WTC11 (cell line): ENCODE data around the gene IP6K3.

Source experiments
- ATF1 ChIP-seq: sonication (generic); formaldehyde crosslinking; IDR thresholded peaks from 2 replicates; pipeline ENCODE4 v1.8.1; 2023; ENCODE audit warnings: mild to moderate bottlenecking, moderate library complexity, missing genetic modification reagents
- ATF2 ChIP-seq: sonication (generic); formaldehyde crosslinking; IDR thresholded peaks from 2 replicates; pipeline ENCODE4 v1.8.1; 2022; ENCODE audit warnings: low read depth, missing genetic modification reagents, borderline replicate concordance
- ATF3 ChIP-seq: sonication (generic); formaldehyde crosslinking; conservative IDR thresholded peaks from 2 replicates; pipeline ENCODE4 v1.8.1; 2022; ENCODE audit warnings: mild to moderate bottlenecking, missing genetic modification reagents
- EMX1 ChIP-seq: fragments of 250-450 bp; sonication (Bioruptor Pico); IDR thresholded peaks from 2 replicates; pipeline ENCODE4 v1.8.0; 2021; ENCODE audit warnings: mild to moderate bottlenecking
- FOXJ3 ChIP-seq: sonication (generic); formaldehyde crosslinking; IDR thresholded peaks from 2 replicates; pipeline ENCODE4 v1.9.0; 2021; ENCODE audit warnings: missing genetic modification reagents, mild to moderate bottlenecking, borderline replicate concordance
- JUN ChIP-seq: sonication (generic); formaldehyde crosslinking; IDR thresholded peaks from 2 replicates; pipeline ENCODE4 v1.8.0; 2023; ENCODE audit warnings: mild to moderate bottlenecking, missing genetic modification reagents
- NR1H2 ChIP-seq: sonication (generic); formaldehyde crosslinking; IDR thresholded peaks from 2 replicates; pipeline ENCODE4 v1.9.0; 2021; ENCODE audit warnings: mild to moderate bottlenecking, moderate library complexity, missing genetic modification reagents
- TEAD1 ChIP-seq: sonication (generic); formaldehyde crosslinking; IDR thresholded peaks from 2 replicates; pipeline ENCODE4 v1.8.0; 2022; ENCODE audit warnings: mild to moderate bottlenecking, missing genetic modification reagents
- TP53 ChIP-seq: sonication (generic); formaldehyde crosslinking; IDR thresholded peaks from 2 replicates; pipeline ENCODE4 v1.8.1; 2023; ENCODE audit warnings: mild to moderate bottlenecking, missing genetic modification reagents
- USF2 ChIP-seq: sonication (generic); formaldehyde crosslinking; IDR thresholded peaks from 2 replicates; pipeline ENCODE4 v1.8.1; 2023; ENCODE audit warnings: mild to moderate bottlenecking, missing genetic modification reagents, moderate library complexity
- ZNF317 ChIP-seq: sonication (generic); formaldehyde crosslinking; IDR thresholded peaks from 2 replicates; pipeline ENCODE4 v1.8.1; 2023; ENCODE audit warnings: low read depth, mild to moderate bottlenecking, moderate library complexity, missing genetic modification reagents, borderline replicate concordance
- ZNF416 ChIP-seq: fragments of 250-450 bp; sonication (Bioruptor Pico); IDR thresholded peaks from 2 replicates; pipeline ENCODE4 v1.9.0; 2021; ENCODE audit warnings: mild to moderate bottlenecking, inconsistent platforms
- TF ChIP-seq, protein P1 (sequence below): fragments of 200-600 bp; IDR thresholded peaks from 2 replicates; pipeline ENCODE4 v1.8.0; 2022; ENCODE audit warnings: antibody characterized with exemption
- TF ChIP-seq, protein P2 (sequence below): sonication (generic); formaldehyde crosslinking; IDR thresholded peaks from 2 replicates; pipeline ENCODE4 v1.8.1; 2023; ENCODE audit warnings: mild to moderate bottlenecking, missing genetic modification reagents

DNA sequence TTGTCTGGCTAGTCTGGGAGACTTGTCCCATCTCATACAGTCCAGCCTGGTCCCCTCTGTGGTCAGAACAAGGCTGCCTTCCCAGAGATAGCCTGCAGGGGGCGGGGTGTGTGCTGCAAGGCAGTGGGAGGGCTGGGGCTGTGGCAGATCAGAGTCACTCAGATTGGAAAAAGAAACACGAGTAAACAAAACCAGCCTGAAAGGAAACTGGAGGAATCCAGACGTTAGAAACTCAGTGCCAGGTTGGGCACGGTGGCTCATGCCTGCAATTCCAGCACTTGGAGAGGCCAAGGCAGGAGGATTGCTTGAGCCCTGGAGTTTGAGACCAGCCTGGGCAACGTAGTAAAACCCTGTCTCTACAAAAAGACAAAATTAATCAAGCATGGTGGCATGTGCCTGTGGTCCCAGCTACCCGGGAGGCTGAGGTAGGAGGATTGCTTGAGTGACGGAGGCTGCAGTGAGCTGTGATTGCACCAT lies 22.0 kb upstream of the IP6K3 start:
- TF ChIP-seq TP53 (CRISPR knock-in tag) (no peak), NR1H2 (no peak), ZNF317 (CRISPR knock-in tag) (no peak), ATF2 (no peak), EMX1 (no peak), ZNF416 (CRISPR knock-in tag) (no peak), TEAD1 (CRISPR knock-in tag) (no peak), ATF3 (CRISPR knock-in tag) (no peak), ATF1 (CRISPR knock-in tag) (no peak), USF2 (no peak), FOXJ3 (CRISPR knock-in tag) (no peak), JUN (CRISPR knock-in tag) (no peak)
- TF ChIP-seq, protein P1, sequence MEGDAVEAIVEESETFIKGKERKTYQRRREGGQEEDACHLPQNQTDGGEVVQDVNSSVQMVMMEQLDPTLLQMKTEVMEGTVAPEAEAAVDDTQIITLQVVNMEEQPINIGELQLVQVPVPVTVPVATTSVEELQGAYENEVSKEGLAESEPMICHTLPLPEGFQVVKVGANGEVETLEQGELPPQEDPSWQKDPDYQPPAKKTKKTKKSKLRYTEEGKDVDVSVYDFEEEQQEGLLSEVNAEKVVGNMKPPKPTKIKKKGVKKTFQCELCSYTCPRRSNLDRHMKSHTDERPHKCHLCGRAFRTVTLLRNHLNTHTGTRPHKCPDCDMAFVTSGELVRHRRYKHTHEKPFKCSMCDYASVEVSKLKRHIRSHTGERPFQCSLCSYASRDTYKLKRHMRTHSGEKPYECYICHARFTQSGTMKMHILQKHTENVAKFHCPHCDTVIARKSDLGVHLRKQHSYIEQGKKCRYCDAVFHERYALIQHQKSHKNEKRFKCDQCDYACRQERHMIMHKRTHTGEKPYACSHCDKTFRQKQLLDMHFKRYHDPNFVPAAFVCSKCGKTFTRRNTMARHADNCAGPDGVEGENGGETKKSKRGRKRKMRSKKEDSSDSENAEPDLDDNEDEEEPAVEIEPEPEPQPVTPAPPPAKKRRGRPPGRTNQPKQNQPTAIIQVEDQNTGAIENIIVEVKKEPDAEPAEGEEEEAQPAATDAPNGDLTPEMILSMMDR: peak; percentile 92
- TF ChIP-seq, protein P2, sequence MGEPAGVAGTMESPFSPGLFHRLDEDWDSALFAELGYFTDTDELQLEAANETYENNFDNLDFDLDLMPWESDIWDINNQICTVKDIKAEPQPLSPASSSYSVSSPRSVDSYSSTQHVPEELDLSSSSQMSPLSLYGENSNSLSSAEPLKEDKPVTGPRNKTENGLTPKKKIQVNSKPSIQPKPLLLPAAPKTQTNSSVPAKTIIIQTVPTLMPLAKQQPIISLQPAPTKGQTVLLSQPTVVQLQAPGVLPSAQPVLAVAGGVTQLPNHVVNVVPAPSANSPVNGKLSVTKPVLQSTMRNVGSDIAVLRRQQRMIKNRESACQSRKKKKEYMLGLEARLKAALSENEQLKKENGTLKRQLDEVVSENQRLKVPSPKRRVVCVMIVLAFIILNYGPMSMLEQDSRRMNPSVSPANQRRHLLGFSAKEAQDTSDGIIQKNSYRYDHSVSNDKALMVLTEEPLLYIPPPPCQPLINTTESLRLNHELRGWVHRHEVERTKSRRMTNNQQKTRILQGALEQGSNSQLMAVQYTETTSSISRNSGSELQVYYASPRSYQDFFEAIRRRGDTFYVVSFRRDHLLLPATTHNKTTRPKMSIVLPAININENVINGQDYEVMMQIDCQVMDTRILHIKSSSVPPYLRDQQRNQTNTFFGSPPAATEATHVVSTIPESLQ (CRISPR knock-in tag): no peak
